GM19324 (cell line): ENCODE measurements around the gene NACAD.

Experiments
- ATAC-seq: cut with Tn5 transposase; IDR thresholded peaks from one replicate; pipeline ENCODE4 v1.9.1; 2021; ENCODE audit warnings: mild to moderate bottlenecking, moderate library complexity; ENCODE audit not compliant: unreplicated experiment, low FRiP score

NACAD gene

DNA sequence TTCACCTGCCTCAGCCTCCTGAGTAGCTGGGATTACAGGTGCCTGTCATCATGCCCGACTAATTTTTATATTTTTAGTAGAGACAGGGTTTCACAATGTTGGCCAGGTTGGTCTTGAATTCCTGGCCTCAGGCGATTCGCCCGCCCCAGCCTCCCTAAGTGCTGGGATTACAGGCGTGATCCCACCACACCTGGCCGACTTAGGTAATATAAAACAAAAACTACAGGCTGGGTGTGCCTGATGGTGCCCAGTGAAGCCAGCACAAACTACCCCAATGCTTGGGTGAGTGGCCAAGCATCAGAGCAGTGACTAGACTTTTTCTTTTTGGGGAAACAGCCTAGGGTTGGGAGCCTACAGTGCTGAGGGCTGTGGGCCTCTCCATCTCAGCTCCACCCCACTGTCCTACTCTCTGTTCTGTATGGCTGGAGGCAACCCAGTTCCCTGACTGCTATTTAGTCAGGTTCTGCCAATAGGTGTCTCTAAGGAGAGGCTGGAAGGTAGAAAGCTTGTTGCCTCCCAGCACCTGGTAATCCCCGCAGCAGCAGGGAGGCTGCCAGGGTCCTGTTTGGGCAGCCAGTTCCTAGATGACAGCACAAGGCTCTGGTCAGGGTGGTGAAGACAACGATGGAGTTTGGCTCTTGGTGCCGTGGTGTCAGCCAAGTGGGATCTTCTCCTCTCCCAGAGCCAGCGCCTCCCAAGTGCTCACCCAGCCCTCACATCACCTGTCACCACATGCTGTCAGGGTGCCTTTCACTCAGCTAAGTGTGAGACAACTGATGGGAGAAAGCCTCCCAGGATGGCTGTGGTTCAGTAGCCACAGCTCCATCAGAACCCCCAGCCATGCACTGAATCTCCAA is 10.4 kb upstream of the NACAD start:
- no peak for ATAC-seq

DNA sequence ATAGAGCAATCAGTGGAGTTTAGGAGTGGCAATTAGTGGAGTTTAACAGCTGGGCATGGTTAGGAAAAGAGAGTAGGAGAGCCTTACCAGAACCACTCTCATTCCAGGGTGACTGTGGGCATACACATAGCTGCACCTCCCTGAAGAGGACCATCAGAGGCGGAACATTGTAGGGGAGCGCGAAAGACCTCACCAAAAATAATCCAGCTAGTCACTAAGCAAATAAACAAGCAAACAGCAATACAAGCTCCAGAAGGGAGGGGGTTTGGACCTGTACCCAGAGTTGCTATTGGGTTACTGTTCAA is 4.1 kb upstream of the NACAD start:
- no peak for ATAC-seq

DNA sequence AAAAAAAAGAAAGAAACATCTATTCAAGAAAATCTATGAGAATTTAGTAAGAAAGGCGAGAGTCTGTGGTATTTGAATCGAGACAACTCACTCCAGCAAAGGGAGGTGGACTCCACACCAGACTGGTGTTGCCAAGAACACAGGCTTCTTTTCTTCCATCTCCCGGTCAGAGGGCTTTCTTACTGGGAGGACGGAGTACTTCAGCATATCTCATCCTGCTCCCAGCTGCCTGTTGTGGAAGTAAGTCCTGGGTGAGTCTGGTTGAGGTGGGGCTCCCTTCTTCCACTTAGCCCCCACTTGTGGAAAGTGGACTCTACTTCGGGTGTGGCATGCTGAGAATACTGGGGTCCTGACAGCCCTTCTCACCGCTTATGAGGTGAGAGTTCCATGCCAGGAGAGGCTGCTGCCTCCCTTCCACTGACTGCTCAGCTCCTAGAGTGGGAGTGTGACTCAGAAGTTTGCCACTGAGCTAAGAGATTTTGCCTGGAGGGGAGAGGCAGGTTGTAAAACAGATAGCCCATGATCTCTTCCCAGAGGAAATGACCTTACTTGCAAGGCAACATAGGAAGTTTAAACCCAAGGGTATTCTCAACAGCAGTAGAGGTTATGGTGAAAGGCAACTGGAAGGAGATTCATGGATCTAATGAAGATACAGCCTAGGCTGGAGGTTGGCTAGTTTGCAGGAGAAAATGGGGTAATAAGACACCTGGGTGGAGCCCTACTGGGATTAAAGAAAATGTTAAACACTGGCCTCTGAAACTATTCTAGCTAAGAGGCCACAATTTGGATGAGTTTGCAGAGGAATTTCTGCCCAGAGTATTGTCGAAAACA is 3.5 kb upstream of the NACAD start:
- no peak for ATAC-seq

DNA sequence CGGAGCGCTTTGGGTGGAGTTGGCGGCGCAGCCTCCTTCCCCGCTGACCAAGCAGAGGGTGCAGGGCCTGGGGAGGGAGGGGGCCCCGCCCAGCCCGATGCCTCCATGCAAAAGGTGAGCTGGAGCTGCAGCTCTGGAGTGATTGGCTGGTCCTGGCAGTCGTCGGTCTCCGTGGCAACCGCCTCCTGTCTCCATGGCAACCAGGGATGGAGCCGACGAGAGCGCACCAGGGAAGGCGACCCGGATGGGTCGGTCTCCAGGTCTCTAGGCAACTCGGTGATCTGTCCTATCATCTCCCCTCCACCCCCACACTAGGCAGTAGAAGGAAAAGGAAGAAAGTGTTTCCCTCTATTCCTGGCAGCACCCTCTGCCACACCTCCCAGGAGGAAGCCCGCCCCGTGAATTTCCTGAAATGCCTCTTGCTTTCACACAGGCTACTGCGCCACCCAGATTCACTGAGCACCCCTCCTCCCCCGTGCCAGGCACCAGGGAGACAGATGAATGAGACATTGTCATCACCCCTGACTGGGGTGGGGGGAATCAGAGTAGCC is 647 bp upstream of the NACAD start:
- no peak for ATAC-seq

DNA sequence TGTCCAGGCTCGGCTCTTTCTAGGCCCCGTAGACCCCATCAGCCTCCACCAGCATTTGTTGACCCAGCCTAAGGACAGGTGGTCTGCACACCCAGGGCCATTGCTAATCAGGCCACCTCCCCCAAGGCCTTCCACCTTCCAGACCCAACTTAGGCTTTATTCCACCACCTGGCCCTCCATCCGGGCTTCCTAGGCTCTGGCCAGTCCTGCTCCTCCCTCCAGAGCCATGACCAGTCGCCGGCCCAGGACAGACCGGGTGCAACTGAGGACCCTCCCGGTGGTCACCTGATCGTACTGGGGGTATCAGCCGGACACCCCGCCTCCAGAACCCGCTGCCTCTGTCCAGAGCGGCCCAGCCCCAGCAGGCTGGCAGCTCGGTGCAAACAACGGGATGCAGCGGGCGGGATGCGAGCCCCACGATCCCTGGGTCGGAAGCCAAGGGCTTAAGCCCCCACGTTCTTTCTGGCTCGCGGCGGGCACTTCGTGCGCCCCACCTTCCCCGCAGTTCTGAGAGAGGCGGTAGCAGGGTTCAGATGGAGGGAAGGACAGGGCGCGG is 545 bp downstream of the NACAD start:
- ATAC-seq: no peak

DNA sequence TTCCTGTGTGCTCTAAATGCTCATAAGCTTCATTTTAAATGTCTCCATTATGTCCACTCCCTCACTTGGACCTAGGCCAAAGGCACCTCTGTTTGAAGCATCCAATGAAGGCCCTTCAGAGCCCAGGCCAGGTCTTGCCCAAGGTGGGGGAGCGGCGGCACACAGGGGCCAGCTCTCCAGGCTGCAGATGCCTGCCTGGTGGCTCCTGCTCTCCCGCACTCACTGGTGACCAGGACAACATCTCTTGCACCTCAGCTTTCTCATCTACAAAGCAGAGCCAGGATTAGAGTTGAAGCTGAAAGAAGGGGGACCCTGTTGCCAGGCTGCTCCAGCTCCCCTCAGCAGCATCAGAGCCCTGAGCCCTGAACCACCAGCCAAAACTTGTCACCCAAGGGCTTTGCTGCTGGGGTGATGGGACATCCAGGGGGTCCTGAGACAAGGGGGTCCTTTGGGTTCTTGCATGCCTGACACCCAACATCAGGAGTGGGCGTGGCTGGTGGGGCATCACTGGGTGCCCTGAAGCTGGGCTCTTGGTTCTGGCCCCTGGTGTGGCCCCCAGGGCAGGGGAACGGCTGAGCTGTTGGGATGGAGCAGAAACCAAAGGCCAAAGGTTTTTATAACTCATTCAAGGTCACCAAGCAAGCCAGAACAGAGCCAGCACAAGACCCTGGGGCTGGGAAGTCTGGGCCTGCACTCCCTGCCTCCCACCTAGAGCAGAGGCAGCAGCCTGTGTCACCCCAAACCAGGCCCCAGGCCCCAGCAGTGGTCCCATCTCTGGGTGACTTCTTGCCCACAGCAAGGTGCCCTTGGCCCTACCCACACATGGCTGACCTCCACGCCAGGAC is 1.2 kb downstream of the NACAD start:
- ATAC-seq: no peak

DNA sequence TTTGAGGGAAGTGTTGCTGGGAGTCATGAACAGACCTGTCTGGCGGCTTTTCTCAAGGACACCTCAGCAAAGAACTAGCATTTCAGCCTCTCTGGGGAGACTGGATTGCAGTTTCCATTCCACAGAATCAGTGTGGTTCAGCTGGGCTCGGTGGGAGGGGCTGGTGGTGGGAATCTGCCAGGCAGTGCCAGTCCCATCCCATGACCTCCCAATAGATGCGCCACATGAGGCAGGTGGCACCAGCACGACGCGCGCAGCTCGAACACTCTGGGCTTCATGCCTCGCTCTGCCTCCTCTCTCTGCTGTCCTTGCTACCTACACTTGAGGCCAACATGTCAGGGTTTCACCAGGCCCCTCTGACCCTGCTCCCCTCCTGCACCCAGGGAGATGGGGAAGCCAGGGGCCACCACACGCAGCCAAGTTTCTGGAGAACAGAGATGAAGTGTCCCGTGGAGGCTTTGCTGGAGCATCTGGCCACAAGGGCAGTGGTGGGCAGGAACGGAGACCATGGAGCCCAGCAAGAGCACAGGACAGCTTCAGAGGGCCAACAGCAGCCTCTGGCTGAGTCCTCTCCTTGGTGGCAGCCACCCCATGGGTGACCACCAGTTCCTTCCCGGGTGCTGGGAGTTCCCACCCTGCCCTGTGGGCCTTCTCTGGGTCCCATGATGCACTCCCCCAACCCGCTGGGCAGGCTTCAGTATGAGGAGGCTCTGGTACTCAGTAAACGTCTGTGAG is 2.3 kb downstream of the NACAD start:
- ATAC-seq: no peak

DNA sequence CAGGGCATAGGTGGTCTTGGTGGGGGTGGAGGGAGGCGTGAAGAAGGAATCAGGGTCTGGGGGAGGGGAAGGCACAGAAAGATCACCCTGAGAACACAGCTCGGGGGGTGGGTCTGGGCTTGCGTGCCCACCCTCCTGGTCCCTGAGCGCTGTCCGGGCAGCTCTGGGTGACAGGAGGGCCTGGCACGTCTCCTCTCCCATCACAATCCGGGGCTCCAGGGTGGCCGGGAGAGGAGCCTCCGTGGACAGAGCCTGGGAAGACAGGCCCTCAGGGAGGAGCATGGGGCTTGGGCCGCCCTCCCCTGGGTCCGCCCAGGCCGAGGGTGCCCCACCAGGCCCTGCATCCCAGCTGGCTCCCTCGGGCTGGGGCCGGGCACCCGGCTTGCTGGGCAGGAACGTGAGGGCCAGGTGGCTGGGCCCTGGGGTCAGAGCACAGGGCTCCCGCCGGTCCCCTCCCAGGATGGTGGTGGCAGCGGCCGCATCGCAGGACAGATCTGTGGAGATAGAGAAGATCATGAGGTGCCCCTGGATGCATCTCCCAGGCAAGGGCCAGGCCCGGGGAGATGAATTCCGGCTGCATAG is 3.1 kb downstream of the NACAD start:
- ATAC-seq: no peak

DNA sequence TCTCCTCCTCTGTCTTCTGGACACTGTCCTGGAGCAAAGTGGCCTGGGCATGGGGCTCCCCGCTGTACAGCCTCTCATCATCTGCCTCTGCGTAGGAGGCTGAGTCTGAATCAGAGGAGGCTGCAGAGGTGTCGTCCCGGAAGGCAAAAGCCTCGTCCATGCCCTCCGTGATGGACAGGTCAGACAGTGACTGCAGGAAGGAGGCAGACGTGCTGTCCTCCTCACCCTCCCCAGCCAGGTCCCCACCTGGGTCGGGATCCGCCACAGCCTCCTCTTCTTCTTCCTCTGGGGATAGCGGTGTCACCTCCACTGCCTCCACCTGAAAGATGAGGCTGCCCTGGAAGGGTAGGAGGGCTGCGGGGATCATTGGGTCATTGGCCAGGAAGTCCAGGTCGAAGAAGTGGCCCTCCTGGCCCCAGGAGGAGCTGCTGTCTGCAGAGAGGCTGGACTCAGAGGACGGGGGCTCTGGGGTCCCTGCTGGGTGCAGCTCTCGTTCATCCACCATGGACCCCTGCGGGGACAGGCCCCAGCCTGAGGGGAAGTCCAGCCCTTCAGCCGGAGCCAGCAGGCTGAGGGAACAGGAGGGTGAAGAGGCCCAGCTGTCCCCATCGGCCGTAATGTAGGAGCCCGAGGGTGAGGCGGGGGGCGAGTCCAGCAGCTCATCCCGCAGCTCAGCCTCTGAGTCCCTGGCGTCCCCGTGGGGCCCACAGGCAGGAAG is 3.7 kb downstream of the NACAD start:
- ATAC-seq: no peak

DNA sequence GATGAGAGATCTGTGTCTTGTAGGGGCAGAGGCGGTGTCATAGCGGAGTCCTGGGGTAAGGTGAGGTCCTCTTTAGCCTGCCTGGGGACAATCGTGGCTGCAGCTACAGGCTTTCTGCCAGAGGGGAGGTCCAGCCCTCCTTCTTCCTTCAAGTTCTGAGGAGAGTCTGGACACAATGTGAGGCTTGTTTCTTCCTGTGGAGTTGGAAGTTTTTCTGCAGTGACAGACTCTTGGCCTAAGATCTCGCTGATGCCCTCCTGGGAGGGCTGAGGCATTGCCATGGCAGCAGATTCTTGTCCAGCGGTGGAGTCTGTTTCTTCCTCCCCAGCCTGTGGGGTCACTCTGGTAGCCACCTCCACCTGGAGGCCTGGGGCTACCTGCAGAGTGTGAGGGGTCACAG is 4.4 kb downstream of the NACAD start:
- no peak for ATAC-seq

DNA sequence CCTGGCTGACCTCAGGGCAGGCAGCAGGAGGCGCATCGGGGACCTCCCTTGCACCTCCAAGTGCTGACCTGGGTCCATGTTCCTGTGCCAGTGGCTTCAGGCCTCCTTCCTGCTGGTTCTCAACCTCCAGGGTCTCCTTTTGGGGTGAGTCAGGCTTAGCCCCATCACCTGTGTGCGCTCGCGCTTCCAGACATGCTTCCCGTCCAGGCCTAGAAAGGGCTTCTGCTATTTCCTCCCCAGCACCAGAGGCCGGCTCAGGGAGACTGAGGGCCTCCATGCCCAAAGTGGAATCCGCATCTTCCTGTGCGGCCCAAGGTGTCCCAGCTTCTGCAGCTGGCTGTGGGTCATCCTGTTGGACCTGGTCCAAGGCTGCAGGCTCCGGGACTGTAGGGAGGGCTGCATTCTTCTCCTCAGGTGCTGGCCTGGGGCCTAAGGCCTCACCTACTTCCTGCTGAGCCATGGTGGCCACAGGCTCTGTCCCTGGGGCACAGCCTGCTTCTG is 5.9 kb downstream of the NACAD start:
- ATAC-seq: no peak

DNA sequence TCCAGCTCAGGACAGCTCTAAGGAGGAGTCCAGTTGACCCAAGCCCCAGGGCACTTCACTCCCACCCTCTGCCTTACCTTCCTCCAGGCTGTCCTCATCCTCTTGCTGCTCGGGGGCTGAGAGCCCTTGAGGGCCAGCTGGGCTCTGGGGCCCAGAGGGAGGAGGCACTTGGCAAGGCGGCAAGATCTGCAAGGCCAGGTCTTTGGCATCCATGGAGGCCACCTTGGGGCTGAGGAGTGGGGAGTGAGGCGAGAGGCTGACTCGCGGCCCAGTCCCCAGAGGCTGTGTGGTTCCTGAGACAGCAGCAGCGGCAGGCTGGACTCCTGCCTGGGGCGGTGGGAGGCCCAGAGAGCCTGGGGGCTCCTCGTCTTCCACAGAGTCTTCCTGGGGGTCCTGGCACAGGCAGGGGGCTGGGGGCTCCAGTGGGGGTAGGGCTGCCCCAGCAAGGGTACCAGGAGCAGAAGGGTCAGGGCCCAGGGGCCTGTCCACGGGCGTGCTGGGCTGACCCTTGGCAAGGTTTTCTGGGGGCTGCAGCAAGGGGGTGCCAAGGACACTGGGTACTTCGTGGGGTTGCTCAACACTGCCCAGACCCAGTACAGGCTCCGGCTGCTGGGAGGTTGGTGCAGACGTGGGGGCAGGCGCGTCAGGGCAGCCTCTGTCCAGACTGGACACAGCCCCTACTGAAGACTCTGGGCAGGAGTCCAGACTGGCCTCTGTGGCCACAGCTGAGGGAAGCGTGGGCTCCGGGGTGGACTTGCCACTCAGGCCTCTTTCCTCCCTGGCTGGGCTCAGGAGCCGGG is 6.5 kb downstream of the NACAD start:
- no peak for ATAC-seq

DNA sequence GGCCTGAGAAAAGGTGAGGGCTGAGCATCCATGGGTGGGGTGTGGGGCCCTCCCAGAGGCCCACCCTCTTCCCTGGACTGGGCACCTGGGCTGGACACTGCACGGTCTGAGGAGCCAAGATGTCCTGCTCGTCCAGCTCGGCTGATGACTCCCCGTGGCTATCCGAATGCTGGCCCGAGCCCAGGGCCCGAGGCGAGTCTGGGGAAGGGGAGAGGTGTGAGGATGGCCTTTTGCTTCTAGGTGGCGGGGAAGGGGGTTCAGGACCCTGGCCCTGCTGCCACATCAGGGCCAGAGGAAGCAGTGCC is 7.1 kb downstream of the NACAD start:
- ATAC-seq: no peak

DNA sequence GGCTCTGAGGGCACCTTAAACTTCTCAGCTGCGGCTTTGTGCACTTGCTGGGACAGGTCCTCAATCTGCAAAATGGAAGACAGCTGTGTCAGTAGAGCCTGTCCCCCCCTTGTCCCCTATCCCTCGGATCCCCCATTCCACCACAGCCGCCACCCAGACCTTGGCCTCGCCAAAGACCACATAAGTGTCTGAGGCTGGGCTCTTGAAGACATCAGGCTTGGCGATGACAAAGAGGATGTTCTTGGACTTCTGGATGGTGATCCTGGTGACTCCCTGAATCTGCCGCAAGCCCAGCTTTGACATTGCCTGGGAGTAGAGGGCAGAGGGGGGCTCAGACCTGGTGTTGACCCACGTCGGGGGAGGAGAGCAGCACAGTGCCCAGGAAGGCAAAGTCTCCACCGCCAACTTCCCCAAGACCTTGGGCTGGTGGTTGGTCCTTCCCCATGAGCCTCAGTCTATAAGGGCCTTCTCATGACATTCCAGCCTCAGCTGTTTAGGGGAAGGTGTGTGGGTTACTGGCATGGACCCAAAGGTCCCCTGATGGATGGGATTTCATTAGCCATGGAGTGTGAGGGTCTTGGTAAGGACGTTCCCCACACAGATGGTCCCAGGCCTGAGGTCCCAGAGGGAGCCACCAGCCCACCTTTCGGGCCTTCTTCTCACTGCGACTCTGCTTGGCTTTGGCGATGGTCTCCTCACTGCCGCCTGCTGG is 7.7 kb downstream of the NACAD start:
- ATAC-seq: no peak

DNA sequence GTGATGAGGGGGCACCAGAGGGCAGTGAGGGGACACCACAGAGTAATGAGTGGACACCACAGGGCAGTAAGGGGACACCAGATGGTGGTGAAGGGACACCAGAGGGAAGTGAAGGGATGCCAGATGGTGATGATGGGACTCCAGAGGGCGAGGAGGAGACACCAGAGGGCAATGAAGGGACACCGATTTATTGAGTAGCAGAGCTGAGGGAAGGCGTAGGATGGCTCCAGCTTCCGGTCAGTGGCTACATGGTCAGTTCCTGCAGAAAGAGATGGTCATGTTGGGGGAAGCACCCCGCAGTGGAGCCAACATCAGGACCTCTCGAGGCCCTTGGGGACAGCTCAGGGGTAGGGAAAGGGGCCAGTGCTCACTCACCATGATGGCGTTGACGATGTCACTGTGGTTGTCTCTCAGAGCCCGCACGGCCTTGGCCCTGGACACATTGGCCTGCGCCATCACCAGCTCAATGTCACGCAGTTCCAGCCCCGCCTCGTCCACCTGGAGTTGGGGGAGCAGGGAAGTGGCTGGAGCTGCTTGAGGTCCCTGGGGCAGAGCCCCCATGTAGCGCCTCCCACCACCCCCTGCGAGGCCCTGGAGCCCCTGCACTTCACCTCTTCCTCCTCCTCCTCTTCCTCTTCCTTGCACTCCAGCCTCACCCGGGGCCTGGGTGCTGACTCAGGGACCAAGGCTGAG is 8.4 kb downstream of the NACAD start:
- no peak for ATAC-seq

DNA sequence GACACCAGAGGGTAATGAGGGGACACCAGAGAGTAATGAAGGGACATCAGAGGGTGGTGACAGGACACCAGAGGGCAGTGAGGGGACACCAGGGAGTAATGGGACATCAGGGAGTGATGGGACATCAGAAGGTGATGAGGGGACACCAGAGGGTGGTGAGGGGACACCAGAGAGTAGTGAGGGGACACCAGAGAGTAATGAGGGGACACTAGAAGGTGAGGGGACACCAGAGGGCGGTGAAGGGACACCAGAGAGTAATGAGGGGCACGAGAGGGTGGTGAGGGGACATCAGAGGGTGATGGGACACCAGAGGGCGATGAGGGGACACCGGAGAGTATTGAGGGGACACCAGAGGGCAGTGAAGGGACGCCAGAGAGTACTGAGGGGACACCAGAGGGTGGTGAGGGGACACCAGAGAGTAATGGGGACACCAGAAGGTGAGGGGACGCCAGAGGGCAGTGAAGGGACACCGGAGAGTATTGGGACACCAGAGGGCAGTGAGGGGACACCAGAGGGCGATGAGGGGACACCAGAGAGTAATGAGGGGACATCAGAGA is 10.6 kb downstream of the NACAD start:
- ATAC-seq: no peak

DNA sequence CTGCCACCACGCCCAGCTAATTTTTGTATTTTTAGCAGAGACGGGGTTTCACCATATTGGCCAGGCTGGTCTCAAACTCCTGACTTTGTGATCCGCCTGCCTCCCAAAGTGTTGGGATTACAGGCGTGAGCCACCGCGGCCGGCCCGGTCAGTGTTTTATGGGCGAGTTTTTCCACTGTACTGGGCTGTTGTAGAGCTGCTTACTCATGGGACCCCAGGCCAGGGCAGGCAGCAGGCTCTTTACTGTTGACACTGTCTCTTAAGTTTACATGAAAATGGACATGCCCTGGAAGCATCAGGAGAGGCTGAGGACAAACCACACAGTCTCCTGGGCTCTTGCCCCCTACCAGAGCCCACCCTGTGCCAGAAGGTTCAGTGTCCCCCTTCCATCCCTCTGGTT is 11.2 kb downstream of the NACAD start:
- ATAC-seq: no peak
